Measurements from ENCODE around the gene CPNE9. TPM values are rescaled to one million over a fixed set of nuclear protein-coding genes. Genes with fewer than 3 reads are reported as not detected.

Gene CPNE9, protein sequence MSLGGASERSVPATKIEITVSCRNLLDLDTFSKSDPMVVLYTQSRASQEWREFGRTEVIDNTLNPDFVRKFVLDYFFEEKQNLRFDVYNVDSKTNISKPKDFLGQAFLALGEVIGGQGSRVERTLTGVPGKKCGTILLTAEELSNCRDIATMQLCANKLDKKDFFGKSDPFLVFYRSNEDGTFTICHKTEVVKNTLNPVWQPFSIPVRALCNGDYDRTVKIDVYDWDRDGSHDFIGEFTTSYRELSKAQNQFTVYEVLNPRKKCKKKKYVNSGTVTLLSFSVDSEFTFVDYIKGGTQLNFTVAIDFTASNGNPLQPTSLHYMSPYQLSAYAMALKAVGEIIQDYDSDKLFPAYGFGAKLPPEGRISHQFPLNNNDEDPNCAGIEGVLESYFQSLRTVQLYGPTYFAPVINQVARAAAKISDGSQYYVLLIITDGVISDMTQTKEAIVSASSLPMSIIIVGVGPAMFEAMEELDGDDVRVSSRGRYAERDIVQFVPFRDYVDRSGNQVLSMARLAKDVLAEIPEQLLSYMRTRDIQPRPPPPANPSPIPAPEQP
- total RNA-seq (2014; rRNA removed; shearing (Covaris generic)), result not detected in 2 replicates

DNA sequence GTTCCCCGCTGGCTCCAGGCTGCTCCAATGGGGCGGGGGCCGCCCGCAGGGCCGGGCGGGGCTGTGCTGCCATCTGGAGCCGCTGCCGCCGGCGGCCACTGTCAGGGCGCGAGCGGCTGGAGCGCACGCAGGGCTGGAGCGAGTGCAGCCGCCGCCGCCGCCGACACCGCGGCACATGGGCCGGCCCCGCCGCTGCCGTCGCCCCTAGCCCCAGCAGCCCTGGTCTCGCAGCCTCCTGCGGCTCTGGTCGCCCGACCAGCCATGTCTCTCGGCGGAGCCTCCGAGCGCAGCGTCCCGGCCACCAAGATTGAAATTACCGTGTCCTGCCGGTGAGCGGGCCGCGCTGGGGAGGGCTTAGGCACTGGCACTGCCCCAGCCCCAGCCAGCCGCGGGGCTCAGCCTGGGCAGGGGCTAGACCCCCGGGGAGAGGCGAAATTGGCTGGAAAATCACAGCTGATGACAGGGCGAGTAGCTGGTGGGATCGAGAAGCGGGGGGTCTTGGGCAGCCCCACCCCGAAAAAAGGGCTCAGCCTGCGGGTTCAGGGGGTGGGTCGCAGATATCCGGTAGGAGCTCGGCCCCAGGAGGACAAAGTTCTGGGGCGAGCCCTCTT, at the start of gene CPNE9:
TSS of gene CPNE9 (plus strand) at position 98 of the 611 bp plus-strand sequence. CDS start at position 262, 164 bp downstream.
- DNase-seq (ENCODE audit: low read depth), result peak; percentile 5

DNA sequence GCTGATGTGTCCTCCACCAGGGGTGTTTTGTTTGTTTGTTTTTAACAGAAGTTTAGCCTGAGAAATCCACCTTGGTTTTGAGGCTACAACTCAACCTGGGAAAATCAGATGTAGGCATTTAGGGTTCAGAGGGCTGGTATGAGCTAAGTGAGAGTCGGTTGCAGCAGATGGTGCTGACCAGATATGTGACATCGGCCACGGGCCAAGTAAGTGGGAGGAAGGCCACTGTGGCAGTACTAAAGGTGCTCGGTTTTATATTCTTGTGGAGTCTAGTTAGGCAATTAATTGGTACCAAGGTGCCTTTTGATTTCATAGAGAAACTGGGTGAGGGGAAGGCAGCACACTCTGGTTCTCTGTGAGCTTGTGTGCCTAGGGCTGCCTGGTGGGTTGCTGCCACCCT, 43.8 kb upstream of the CPNE9 start:
- no peak for DNase-seq (ENCODE audit: low read depth)

DNA sequence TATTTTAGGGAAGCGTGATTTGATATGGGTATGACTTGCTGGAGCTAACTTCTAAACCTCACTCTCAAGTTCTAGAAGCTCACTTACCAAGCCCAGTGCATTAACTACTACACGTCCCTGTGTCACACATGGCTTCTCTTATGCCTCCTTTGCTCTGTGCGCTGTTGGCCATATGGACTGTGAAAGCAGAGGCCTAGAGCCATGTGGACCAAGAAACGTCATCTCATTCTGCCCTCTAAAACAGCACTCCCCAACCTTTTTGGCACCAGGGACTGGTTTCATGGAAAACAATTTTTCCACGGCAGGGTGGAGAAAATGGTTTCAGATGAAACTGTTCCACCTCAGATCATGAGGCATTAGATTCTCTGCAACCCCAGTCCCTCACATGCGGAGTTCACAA, 42.7 kb upstream of the CPNE9 start:
- no peak for DNase-seq (ENCODE audit: low read depth)

DNA sequence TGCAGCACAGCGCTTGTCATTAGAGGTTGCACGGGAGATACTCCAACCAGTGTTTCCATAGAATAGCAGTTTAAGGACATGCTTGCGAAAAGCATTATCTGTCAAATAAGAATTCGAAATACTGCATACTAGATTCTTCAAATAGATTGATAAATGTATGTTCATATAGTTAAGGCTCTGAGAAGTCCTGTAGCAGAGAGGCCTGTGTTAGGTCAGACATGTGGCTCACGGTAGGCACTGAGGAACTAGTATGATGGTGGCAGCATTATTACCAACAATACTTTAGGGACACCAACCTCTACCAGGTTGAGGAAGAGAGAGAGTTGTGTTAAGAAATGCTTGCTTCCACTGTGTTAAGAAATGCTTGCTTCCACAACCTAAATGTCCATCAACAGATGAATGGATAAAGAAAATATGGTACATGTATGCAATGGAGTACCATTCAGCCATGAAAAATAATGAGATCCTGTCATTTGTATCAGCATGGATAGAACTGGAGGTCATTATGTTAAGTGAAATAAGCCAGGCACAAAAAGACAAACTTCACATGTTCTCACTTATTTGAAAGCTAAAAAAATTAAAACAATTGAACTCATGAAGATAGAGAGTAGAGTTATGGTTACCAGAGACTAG, 39.4 kb upstream of the CPNE9 start:
- no peak for DNase-seq (ENCODE audit: low read depth)

DNA sequence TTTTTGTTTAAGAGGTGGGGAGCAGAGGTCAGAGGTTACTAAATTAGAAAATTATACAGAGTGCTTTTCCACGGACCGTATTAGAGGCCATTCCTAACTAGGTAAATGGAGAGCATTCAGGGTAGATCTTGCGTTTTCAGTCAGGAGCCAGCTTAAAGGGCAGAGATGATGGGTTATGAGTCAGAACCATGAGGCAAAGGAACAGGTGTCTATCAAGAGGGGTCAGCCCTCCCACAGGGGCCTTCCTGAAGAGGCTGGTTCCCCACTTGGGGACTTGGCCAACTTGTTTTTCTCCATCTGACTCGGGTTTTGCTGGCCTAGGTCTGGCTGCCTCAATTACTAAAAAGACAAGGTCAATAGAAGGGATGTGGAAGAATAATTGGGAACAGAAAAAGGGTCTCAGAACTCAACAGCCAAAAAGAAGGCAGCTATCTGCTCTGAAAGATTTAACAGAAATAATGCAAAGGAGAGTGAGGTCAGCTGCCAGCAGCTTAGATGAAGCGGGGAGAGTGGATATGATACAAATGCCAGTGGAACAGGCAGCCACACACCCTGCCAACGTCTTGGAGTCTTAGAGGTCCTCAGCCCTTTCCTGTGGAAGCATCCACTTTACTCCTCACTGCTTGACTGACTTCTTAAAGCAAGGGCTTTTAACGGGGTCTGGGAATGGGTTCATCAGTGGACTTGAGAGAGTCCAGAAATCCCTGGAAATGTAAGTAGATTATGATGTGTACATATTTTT, 36.8 kb upstream of the CPNE9 start:
- DNase-seq (ENCODE audit: low read depth), result no peak

DNA sequence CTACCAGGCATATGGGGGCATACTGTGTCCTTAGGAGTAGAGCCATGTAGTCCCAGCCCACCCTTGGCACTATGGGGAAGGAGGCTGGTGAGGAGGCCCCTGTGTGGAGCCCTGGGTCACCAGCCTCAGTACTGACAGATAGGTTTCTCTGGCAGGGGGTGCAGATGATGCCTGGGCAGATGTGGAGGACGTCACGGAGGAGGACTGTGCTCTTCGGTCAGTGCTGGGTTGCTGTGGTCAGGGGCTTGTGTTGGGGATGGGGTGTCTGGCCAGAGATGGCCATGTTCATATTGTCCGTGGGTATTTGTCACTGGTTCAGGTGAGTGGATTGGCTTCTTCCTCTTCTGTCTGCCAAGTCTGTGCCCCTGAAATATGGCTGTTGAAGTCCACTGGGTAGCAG, 34.4 kb upstream of the CPNE9 start:
- DNase-seq (ENCODE audit: low read depth), result no peak

DNA sequence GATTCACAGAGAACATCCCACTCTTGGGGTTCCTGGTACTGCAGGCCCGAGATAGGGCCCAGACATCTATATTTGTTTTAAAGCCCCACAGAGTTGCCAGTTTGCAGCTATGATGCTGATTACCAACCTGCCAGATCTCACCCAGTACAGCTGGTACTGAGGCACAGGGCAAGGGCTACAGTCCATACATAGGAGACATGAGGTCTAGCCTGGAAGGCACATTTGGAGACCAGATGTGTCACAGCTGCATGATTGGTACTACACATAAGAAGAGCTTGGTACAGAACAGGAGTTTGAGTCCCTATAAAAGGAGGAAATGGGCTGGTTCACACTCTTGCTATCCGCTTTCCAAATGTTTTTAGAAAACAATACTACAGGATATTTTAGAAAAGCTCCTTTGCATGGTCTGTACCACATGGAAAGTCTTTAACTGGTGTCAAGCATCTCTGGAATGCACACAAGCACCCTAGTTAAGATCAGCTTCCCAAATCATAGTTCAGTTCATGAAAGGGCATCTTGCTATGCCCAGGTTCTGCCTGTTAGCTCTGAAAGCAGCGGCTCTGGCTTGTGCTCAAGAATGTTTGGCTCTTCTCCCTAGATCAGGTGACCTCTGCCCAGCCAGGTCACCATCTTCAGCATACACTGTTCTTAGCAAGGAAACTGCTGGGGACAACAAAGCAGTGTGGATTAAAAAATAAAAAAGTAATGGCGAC, 33.8 kb upstream of the CPNE9 start:
- no peak for DNase-seq (ENCODE audit: low read depth)

DNA sequence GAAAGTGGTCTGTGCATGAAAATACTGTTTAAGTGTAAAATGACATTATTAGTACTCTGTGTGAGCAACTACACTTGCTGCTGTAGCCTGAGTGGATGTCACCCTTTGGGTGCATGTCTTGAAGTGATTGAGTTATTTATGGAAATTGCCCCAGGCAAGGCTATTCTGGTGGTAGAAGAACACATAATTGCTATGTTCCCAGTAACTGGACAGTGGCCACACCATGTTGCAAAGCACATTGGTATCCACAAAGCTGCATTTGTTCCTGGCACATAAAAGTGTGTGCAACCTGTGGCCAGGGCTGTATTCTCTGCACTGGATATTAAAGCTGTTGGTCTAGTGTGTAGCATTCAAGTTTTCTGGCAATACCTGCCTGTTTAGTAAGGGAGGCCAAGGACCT, 30.6 kb upstream of the CPNE9 start:
- DNase-seq (ENCODE audit: low read depth), result no peak

DNA sequence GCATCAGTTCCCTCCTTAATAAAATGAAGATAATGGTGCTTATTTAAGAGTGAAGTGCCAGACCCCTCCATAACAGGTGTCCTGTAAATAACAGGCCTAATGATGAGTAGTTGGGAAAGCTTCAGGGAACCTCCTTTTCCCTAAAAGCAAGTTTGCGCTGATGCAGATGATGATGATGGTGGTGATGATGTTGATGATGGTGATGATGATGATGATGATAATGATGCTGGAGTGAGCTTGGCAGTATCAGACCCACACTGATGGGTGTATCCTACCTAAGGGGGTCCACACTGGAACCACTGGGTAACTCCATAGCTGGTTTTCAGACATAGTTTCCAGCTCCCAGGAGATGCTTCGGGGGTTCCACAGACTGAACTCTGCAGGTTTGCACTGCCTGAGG, 29.9 kb upstream of the CPNE9 start:
- no peak for DNase-seq (ENCODE audit: low read depth)

DNA sequence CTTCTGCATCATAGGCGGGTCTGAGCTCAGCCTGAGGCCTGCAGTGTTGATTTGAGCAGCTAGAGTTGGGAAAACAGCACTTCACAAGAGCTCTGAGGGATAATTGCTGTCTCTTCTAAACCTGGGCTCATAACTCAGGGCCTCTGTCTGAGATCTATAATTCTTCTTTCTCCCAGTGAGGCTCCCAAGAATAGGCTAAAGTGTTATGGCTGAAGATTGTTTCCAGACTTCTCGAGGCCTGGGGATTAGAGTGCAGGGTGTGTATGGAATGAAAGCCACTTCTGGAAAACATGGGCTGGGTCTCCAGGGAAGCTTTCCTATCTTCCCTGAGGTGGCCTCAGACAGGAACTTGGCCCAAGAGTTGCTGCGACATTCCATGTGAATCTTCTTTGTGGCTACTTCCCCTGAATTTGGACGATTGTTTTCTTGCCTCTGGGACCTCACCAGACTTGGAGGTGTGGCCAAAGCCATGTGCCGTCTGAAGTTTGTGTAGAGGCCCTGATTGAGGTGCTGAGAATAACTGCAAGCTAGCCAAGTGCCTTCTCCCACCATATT, 27.8 kb upstream of the CPNE9 start:
- no peak for DNase-seq (ENCODE audit: low read depth)

DNA sequence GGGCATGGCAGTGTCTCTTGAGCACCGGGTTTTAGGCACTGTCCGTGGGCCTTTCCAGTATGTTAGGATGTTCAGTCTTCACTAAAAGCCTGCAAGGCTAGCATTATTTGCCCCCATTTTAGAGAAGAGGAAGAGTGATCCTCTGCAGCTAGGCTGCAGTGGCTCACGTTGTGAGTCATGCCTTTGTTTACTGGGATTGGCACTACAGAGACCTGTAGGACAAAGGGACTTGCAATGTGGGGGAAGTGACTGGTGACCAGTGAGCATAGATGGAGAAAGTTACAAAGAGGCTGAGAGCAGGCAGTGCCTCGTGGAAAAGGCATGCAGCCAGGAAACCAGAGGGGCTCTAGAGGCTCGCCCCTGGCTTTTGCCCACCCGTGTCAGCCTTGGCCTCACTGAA, 26.8 kb upstream of the CPNE9 start:
- DNase-seq (ENCODE audit: low read depth), result no peak

DNA sequence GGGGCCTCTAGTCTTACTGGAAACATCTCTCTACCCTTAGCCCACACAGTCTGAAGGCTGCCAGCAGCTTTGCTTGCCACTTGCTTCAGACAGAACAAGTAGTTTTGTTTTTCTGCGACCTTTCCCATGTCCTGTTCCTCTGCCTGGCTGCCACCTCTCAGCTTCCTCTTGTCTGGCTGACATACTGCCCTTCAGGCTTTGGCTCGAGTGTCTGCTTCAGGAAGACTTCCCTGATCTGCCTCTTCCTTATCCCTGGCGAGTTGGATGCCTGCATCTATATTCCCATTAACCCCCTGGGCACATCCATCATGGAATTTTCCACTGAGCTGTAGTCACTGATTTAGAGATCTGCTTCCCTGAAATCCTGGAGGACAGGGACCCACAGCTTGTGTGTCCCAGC, 25.1 kb upstream of the CPNE9 start:
- DNase-seq (ENCODE audit: low read depth), result no peak

DNA sequence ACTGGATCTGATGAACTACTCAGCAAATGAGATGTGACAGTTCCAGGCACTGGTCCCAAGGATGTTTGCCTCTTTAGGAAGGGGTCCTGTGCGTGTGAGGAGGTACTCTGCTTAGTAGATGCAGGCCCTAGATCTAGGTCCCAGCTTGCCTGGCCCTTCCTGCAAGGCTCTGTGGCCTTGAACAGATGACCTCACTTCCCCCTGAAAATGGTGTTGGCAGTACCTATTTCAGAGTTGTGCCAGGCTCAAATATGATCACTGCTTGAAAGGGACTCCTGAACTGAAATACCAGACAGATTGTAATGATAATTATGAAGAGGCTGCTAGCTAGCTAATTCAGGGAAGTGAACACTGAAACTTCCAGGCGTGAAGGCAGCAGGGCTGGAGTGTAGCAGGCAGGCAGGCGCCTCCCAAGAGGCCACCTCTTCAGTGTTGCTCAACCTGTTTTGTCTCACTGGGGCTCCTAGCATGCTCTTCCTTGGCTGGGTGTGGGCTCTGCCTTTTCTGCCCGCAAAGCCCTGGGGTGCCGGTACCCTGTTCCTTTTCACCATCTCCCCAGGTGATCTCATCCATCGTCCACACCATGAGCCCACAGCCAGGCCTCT, 24.1 kb upstream of the CPNE9 start:
- no peak for DNase-seq (ENCODE audit: low read depth)

DNA sequence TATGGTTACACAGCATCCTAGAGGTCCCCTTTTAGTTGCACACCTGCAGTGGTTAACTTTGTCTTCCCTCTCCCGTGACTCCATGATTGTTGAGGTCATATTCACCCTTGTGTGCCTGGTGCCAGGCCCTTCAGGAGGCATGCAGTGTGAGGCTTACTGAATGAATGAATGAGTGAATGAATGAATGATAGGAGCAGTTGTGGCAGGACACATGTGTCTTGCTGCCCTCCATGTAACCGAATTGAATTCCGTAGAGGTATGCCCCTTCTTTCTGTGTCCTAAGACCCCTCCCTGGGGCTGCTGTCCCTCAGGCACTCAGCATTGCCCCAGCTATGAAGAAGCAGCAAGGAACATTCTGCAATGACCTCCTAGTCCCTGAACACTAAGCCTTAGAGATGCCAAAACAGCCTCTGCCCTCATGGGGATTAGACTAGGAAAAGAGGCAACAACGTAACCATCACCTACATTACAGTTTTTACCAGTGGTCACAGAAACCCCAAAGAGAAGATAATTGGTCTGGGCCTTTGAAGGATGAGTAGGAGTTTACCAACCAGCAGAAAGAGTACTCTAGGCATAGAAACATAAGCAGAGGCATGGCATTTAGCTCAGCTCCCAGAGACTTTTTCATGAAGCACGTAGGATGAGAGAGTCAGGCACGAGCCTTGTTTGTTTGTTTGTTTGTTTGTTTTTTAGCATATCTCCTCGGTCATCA, 22.5 kb upstream of the CPNE9 start:
- DNase-seq (ENCODE audit: low read depth), result no peak

DNA sequence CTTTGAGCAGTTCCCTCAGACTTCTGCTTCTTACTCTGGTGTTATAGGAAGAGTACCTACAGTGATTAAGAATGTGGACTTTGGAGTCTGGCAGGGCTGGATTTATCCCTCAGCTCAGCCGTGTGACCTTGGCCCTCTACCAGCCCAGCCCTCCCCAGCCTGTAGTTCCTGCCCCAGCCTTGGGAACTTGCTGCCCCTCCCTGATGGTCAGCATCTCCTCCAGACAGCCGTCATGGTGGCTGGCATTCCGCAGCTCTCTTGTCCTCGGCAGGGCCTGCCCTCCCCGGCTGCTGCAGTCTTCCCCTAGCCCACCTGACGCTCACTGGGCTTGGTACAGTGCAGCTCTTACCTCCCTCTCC, 21.9 kb upstream of the CPNE9 start:
- DNase-seq (ENCODE audit: low read depth), result no peak

DNA sequence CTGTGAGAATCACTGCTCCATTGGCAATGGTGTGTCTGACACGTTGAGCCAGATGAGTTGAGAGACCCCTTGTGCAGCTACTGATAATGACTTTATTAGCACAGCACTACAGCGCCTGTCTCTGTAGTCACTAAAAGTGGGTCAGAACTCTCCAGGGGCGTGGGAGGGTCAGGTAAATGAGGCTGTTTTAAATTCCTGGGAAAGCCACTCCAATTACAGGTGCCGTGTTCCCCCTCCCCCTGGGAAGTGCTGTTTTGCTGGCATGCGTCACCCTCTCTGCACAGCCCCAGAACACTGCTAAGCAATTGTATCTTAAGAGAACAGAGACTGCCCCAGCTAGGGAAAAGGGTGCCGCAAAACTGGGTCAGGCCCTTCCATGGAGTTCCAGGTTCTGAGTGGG, 21.5 kb upstream of the CPNE9 start:
- DNase-seq (ENCODE audit: low read depth), result no peak

DNA sequence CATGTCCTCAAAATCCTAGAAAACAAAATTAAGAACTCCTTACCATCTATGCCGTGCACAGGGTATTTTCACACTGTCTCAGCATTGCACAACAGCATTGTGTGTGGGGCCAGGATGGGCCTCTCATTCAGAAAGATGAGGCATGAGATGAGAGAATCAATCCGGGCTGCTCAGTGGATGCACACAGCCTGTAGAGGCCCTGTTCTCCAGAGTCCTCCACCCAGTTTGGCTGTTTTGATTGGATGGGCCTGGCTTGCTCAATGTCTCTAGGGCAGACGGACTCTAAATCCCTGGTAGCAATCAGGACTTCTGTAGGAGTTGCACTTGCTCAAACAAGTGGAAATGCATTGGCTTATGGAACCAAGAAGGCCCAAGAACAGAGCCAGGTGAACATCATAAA, 20.2 kb upstream of the CPNE9 start:
- no peak for DNase-seq (ENCODE audit: low read depth)

DNA sequence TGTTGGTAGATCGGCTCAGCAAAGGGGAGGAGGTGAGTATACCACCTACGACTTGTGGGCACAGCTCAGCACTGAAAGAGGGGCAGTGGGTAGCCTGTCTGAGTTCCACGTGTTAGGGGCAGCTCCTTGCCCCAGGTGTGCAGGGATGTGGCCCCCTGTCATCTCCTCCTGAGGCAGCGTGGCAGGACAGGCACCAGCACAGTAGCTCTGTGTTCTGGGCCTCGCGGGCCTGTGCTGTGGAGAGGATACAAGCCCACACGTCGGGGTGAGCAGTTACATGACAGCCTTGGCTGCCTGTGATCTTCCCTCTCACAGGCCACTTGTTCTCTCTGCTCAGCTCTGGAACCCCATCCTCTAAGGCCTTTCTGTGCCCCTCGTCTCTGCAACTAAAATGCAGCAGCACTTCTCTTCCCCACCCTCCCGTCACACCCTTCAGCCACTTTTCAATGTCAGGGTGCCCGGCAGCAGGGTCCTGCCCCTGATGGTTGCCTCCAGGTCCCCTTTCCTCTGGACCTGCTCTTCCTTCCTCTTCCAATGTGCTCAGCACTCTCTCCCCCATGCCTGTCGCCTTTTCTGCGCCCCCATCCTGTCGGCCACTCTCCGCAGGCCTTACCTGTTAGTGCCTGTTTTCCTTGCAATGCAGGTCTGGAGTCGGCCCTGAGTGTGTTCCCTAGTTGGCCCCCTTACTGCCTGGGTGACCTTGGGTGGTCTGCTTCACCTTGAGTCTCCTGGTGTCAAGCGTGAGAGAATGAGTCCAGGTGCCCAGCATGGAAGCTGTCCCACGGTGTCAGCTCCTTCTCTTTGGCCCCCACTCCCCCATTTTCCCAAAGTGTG, 18.2 kb upstream of the CPNE9 start:
- DNase-seq (ENCODE audit: low read depth), result no peak

DNA sequence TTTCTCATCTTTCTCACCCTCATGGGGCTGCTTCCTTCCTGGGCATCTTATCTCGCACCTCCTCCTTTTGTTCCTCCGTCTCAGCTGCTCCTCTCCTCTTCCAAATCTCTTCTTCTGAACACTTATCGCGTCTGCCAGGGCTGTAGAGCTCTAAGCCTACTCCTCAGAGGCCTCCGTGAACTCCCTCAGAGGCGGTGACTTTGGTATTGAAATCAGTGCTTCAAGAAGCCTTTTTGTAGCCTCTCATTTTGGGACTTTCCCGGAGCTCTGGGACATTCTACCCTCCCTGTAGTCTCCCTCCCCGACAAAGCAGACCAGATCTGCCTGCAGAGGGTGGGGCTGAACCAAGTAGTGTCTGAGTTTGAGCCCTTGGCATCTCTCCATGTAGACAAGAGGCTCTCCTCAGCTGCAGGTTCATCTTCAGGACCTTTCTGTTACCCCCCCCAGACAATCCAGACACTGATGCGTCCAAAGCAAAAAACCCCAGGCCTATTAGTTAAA, 17.5 kb upstream of the CPNE9 start:
- no peak for DNase-seq (ENCODE audit: low read depth)
